ENCODE data around the gene NANOS2. TPM values are rescaled to one million over a fixed set of nuclear protein-coding genes. Genes with fewer than 3 reads are reported as not detected.

Gene NANOS2
- total RNA-seq, 1 experiment from 2014 or later, result not detected

- Histone ChIP-seq H3K9me2 (ENCODE audit: insufficient read depth) (no peaks in the 10 kb centered on the region), H3K27ac (peak overlapping the region; percentile 16; the same call in 1 of the 2 replicates), H3K4me1 (replicated peaks; ENCODE audit: insufficient read depth) (peaks cover 18% of the 10 kb centered on the region), H4K20me1 (ENCODE audit: insufficient read depth) (peaks cover 32% of the 10 kb centered on the region), H3K9me3 (ENCODE audit: insufficient read depth, low read depth) (no peaks in the 10 kb centered on the region), H2AFZ (peak overlapping the region; percentile 92; the same call in 1 of the 2 replicates), H3F3A (ENCODE audit: insufficient read depth, low read depth) (peaks cover 40% of the 10 kb centered on the region), H3K4me2 (peak overlapping the region; percentile 80), H3K36me3 (ENCODE audit: low read depth) (no peaks in the 10 kb centered on the region), H3K79me2 (ENCODE audit: low read depth) (peaks cover 23% of the 10 kb centered on the region), H3K4me3 (peak overlapping the region; percentile 75), H3K27me3 (ENCODE audit: insufficient read depth, low read depth) (no peaks in the 10 kb centered on the region)
- ChIA-PET POLR2A (ENCODE audit: unreplicated experiment) (no interaction called here), CTCF (interaction anchor here (0.6 kb wide), 1 partner anchor 38 kb away, joined by 4 read pairs; no protein-coding TSS in a partner anchor)
- BruUV-seq (replicated peaks), result TSS peak; percentile 34
- DNase-seq, result peak; percentile 21 to 26
- intact Hi-C loops (cut with micrococcal nuclease; ENCODE audit: unreplicated experiment), result loop anchor here (5.0 kb wide), 2 partner anchors 118 to 132 kb away; partner anchors contain the start of gene SIX5
- TF ChIP-seq EZH2 (IDR thresholded peaks at IDR 0.05; ENCODE audit: low read depth) (no peak), CTCF (conservative IDR thresholded peaks at IDR 0.05) (no peak)
Observed at GRCh38 chr19:45884682-45885555, 29.7 kb downstream of the NANOS2 start.

- Histone ChIP-seq H2AFZ (no peak overlapping the region), H3K4me2 (peak overlapping the region; percentile 80), H3K4me1 (replicated peaks; ENCODE audit: insufficient read depth) (peaks cover 18% of the 10 kb centered on the region), H3K9me2 (ENCODE audit: insufficient read depth) (no peaks in the 10 kb centered on the region), H3K4me3 (peak overlapping the region; percentile 75; the same call in 1 of the 2 replicates), H3K79me2 (ENCODE audit: low read depth) (peaks cover 23% of the 10 kb centered on the region), H3K36me3 (ENCODE audit: low read depth) (no peaks in the 10 kb centered on the region), H3F3A (ENCODE audit: insufficient read depth, low read depth) (peaks cover 31% of the 10 kb centered on the region), H4K20me1 (ENCODE audit: insufficient read depth) (peaks cover 32% of the 10 kb centered on the region), H3K9me3 (ENCODE audit: insufficient read depth, low read depth) (no peaks in the 10 kb centered on the region), H3K27ac (no peak overlapping the region), H3K27me3 (ENCODE audit: insufficient read depth, low read depth) (no peaks in the 10 kb centered on the region)
- CTCF ChIA-PET, result interaction anchor here (0.5 to 0.6 kb wide), 3 partner anchors 37 to 378 kb away, joined by 3 to 4 read pairs (median 3); no protein-coding TSS in a partner anchor
- TF ChIP-seq CTCF (conservative IDR thresholded peaks at IDR 0.05), result no peak
- TF ChIP-seq EZH2 (IDR thresholded peaks at IDR 0.05; ENCODE audit: low read depth), result no peak
- no peak for DNase-seq
- POLR2A ChIA-PET (ENCODE audit: unreplicated experiment), result no interaction called here
- intact Hi-C loops (cut with micrococcal nuclease; ENCODE audit: unreplicated experiment), result loop anchor here (1.0 to 5.0 kb wide), 3 partner anchors 67 to 133 kb away; partner anchors contain the start of gene SIX5
- no TSS peak for BruUV-seq (replicated peaks)
Observed at GRCh38 chr19:45883881-45884681, 30.5 kb downstream of the NANOS2 start.

GRCh38 chr19:45883586-45883880, 31.0 kb downstream of the NANOS2 start:
- ChIA-PET POLR2A (ENCODE audit: unreplicated experiment) (no interaction called here), CTCF (interaction anchor here (0.5 to 0.6 kb wide), 2 partner anchors 92 to 377 kb away, joined by 3 read pairs; no protein-coding TSS in a partner anchor)
- peaks cover 35% of the 10 kb centered on the region for H3F3A ChIP-seq (ENCODE audit: insufficient read depth, low read depth)
- no peaks in the 10 kb centered on the region for H3K9me2 ChIP-seq (ENCODE audit: insufficient read depth)
- H3K36me3 ChIP-seq (ENCODE audit: low read depth), result no peaks in the 10 kb centered on the region
- no peak overlapping the region for H2AFZ ChIP-seq
- H3K9me3 ChIP-seq (ENCODE audit: insufficient read depth, low read depth), result no peaks in the 10 kb centered on the region
- peak overlapping the region; percentile 51 for H3K4me2 ChIP-seq
- peaks cover 20% of the 10 kb centered on the region for H3K4me1 ChIP-seq (replicated peaks; ENCODE audit: insufficient read depth)
- no peak overlapping the region; the same call in 1 of the 2 replicates for H3K4me3 ChIP-seq
- peaks cover 32% of the 10 kb centered on the region for H4K20me1 ChIP-seq (ENCODE audit: insufficient read depth)
- no peak for DNase-seq
- no peaks in the 10 kb centered on the region for H3K27me3 ChIP-seq (ENCODE audit: insufficient read depth, low read depth)
- intact Hi-C loops (cut with micrococcal nuclease; ENCODE audit: unreplicated experiment), result loop anchor here (1.0 to 5.0 kb wide), 3 partner anchors 66 to 134 kb away; partner anchors contain the start of gene SIX5
- no peak for TF ChIP-seq EZH2 (IDR thresholded peaks at IDR 0.05; ENCODE audit: low read depth)
- TF ChIP-seq CTCF (conservative IDR thresholded peaks at IDR 0.05), result peak; percentile 51; the same call in 1 of the 2 replicates
- BruUV-seq (replicated peaks), result no TSS peak
- peaks cover 23% of the 10 kb centered on the region for H3K79me2 ChIP-seq (ENCODE audit: low read depth)
- H3K27ac ChIP-seq, result no peak overlapping the region

All from PC-9 (cell line).